ENCODE measurements around the gene CLDN10.

The CLDN10 gene

GRCh38 chr13:95615539-95615938, 63.0 kb downstream of the CLDN10 start:
- Histone ChIP-seq H3K36me3 (ENCODE audit: control insufficient read depth in 1 of 2, insufficient read depth in 2 of 2, low read depth in 1 of 2, low read length in 2 of 2) (peaks cover 49 to 97% of the 10 kb centered on the region in 2 experiments), H3K79me1 (replicated peaks; ENCODE audit: low read length, poor library complexity, severe bottlenecking) (peaks cover 23% of the 10 kb centered on the region), H2BK120ac (ENCODE audit: low read depth, low read length) (no peak overlapping the region), H3K9me3 (ENCODE audit: control insufficient read depth, low read length) (no peaks in the 10 kb centered on the region), H2BK12ac (ENCODE audit: low read length in 2 of 2) (no peak overlapping the region), H3K14ac (ENCODE audit: low read length in 2 of 2) (no peak overlapping the region), H3K4ac (ENCODE audit: low read depth in 1 of 2, low read length in 2 of 2) (no peak overlapping the region), H4K91ac (ENCODE audit: low read length) (no peak overlapping the region), H3K18ac (ENCODE audit: low read depth in 1 of 2, low read length in 2 of 2) (no peak overlapping the region), H3K27ac (ENCODE audit: low read length, poor library complexity, severe bottlenecking) (no peak overlapping the region), H2AFZ (ENCODE audit: low read depth, low read length) (no peak overlapping the region), H3K27me3 (ENCODE audit: control insufficient read depth in 1 of 2, insufficient read depth in 1 of 2, low read length in 2 of 2) (no peaks in the 10 kb centered on the region), H3K4me1 (ENCODE audit: control insufficient read depth, insufficient read depth, low read depth, low read length) (no peaks in the 10 kb centered on the region), H3K4me2 (ENCODE audit: low read length, poor library complexity, severe bottlenecking) (no peak overlapping the region), H3K23ac (ENCODE audit: low read length in 2 of 2) (no peak overlapping the region), H4K8ac (ENCODE audit: low read length) (no peak overlapping the region), H2AK5ac (ENCODE audit: low read length, severe bottlenecking) (no peak overlapping the region), H3K4me3 (ENCODE audit: insufficient read depth in 1 of 2, low read depth in 1 of 2, low read length in 2 of 2) (no peak overlapping the region), H2BK15ac (ENCODE audit: low read depth, poor library complexity, severe bottlenecking) (no peak overlapping the region), H2BK5ac (ENCODE audit: low read depth, low read length, poor library complexity, severe bottlenecking) (no peak overlapping the region), H3K9ac (ENCODE audit: low read length) (no peak overlapping the region)
- DNase-seq: no peak
- WGBS: 98% methylated on average over 3 of the region's 3 CpGs

DNA sequence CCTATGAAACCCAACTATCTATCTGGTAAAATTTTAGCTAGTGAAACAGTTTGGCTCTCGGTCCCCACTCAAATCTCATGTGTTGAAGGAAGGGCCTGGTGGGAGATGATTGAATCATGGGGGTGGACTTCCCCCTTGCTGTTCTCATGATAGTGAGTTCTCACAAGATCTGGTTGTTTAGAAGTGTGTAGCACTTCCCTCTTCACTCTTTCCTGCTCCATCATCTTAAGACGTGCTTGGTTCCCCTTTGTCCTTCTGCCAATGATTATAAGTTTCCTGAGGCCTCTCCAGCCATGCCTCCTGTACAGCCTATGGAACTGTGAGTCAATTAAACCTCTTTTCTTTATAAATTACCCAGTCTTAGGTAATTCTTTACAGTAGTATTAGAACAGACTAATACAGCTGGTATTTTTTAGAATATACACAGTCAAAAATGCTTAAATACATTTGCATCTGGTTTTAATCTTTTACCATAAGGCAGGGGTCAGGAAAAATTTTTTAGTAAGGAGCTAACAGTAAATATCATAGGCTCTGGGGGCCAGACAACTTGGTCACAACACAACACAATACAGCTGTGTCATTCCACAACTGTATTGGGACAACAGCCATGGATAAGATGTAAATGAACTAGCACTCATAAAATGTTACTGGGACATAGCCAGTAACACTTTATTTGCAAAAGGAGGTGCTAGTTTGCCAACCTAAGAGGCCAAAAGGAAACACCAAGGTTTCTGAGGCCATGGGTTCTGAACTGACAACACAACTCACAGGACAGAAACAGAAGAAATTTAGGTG, 67.7 kb downstream of the CLDN10 start:
- Histone ChIP-seq H3K79me1 (replicated peaks; ENCODE audit: low read length, poor library complexity, severe bottlenecking) (peaks cover 21% of the 10 kb centered on the region), H3K4me2 (ENCODE audit: low read length, poor library complexity, severe bottlenecking) (no peak overlapping the region), H2AK5ac (ENCODE audit: low read length, severe bottlenecking) (no peak overlapping the region), H3K4me1 (ENCODE audit: control insufficient read depth, insufficient read depth, low read depth, low read length) (peaks cover 5% of the 10 kb centered on the region), H3K14ac (ENCODE audit: low read length in 2 of 2) (no peak overlapping the region), H3K4ac (ENCODE audit: low read depth in 1 of 2, low read length in 2 of 2) (no peak overlapping the region), H3K18ac (ENCODE audit: low read depth in 1 of 2, low read length in 2 of 2) (no peak overlapping the region), H2BK15ac (ENCODE audit: low read depth, poor library complexity, severe bottlenecking) (no peak overlapping the region), H2BK5ac (ENCODE audit: low read depth, low read length, poor library complexity, severe bottlenecking) (no peak overlapping the region), H3K27me3 (ENCODE audit: control insufficient read depth in 1 of 2, insufficient read depth in 1 of 2, low read length in 2 of 2) (no peaks in the 10 kb centered on the region), H3K9ac (ENCODE audit: low read length) (no peak overlapping the region), H2AFZ (ENCODE audit: low read depth, low read length) (no peak overlapping the region), H3K4me3 (ENCODE audit: insufficient read depth in 1 of 2, low read depth in 1 of 2, low read length in 2 of 2) (no peak overlapping the region), H2BK12ac (ENCODE audit: low read length in 2 of 2) (no peak overlapping the region), H2BK120ac (ENCODE audit: low read depth, low read length) (no peak overlapping the region), H4K91ac (ENCODE audit: low read length) (no peak overlapping the region), H3K27ac (ENCODE audit: low read length, poor library complexity, severe bottlenecking) (no peak overlapping the region), H3K9me3 (ENCODE audit: control insufficient read depth, low read length) (no peaks in the 10 kb centered on the region), H3K36me3 (ENCODE audit: control insufficient read depth in 1 of 2, insufficient read depth in 2 of 2, low read depth in 1 of 2, low read length in 2 of 2) (peaks cover 39 to 98% of the 10 kb centered on the region in 2 experiments), H4K8ac (ENCODE audit: low read length) (no peak overlapping the region), H3K23ac (ENCODE audit: low read length in 2 of 2) (peak overlapping the region in 1 of 2 experiments; percentile 14)
- WGBS: 80% methylated on average over 1 of the region's 2 CpGs
- no peak for DNase-seq

DNA sequence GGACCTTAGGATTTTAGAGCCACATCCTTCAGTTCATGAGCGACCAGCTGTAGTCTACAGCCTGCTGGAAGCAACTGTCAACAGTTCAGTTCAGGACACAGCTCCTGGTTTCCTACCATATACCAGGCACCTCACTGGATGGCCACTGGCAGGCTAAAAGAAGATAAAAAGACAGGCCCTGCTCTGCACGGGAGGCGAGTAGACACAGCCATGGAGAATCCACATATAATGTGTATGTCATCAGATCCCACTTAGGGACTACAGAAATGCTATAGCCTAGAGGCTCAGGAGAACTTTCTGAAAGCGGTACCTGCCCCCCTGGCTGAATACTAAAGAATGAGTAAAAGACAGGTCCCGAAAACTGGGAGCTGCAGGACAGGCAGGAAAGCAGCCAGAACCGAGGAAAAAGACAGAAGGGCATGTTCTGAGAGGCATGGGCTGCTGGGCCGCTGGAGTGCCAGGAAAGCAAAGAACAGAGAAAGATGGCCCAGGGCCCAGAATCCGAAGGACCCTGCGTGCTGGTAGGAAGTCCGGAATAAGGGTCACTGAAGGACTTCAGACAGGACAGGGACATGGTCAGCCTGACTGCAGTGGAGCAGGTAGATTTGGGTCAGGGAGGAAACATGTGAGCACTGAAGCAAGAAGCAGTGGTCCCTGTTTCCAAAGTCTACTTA, 68.4 kb downstream of the CLDN10 start:
- Histone ChIP-seq H2BK120ac (ENCODE audit: low read depth, low read length) (no peak overlapping the region), H3K27ac (ENCODE audit: low read length, poor library complexity, severe bottlenecking) (no peak overlapping the region), H3K4me2 (ENCODE audit: low read length, poor library complexity, severe bottlenecking) (no peak overlapping the region), H3K27me3 (ENCODE audit: control insufficient read depth in 1 of 2, insufficient read depth in 1 of 2, low read length in 2 of 2) (no peaks in the 10 kb centered on the region), H3K18ac (ENCODE audit: low read depth in 1 of 2, low read length in 2 of 2) (no peak overlapping the region), H3K23ac (ENCODE audit: low read length in 2 of 2) (peak overlapping the region in 1 of 2 experiments; percentile 14), H2BK12ac (ENCODE audit: low read length in 2 of 2) (no peak overlapping the region), H3K4me1 (ENCODE audit: control insufficient read depth, insufficient read depth, low read depth, low read length) (peaks cover 5% of the 10 kb centered on the region), H2BK15ac (ENCODE audit: low read depth, poor library complexity, severe bottlenecking) (no peak overlapping the region), H2BK5ac (ENCODE audit: low read depth, low read length, poor library complexity, severe bottlenecking) (no peak overlapping the region), H4K8ac (ENCODE audit: low read length) (no peak overlapping the region), H3K4me3 (ENCODE audit: insufficient read depth in 1 of 2, low read depth in 1 of 2, low read length in 2 of 2) (no peak overlapping the region), H2AK5ac (ENCODE audit: low read length, severe bottlenecking) (peak overlapping the region; percentile 15), H3K9me3 (ENCODE audit: control insufficient read depth, low read length) (no peaks in the 10 kb centered on the region), H2AFZ (ENCODE audit: low read depth, low read length) (no peak overlapping the region), H4K91ac (ENCODE audit: low read length) (no peak overlapping the region), H3K4ac (ENCODE audit: low read depth in 1 of 2, low read length in 2 of 2) (no peak overlapping the region), H3K79me1 (replicated peaks; ENCODE audit: low read length, poor library complexity, severe bottlenecking) (peaks cover 20% of the 10 kb centered on the region), H3K36me3 (ENCODE audit: control insufficient read depth in 1 of 2, insufficient read depth in 2 of 2, low read depth in 1 of 2, low read length in 2 of 2) (peaks cover 32 to 95% of the 10 kb centered on the region in 2 experiments), H3K14ac (ENCODE audit: low read length in 2 of 2) (no peak overlapping the region), H3K9ac (ENCODE audit: low read length) (no peak overlapping the region)
- 94% methylated on average over 10 of the region's 10 CpGs for WGBS
- DNase-seq: no peak

DNA sequence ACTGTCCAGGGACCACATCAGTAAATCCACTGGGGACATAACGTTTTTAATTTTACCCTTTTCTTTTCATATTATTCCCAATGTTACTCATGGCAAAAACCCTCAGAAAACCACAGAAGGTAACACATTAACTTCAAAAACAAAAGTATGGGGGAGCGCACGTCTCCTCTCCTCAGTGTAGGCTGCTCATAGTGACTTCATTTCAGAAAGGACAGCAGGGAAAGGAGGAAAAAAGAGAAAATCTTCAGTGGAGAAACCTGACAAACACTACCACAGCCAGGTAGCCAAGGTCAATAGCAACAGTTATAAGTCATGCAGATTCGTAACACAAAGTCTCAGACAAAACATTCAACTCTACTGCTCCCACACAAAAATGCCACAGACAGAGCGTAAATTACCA, 70.6 kb downstream of the CLDN10 start:
- WGBS: 56% methylated on average over 5 of the region's 5 CpGs
- Histone ChIP-seq H3K23ac (ENCODE audit: low read length in 2 of 2) (no peak overlapping the region), H2BK15ac (ENCODE audit: low read depth, poor library complexity, severe bottlenecking) (no peak overlapping the region), H3K4ac (ENCODE audit: low read depth in 1 of 2, low read length in 2 of 2) (no peak overlapping the region), H3K9ac (ENCODE audit: low read length) (no peak overlapping the region), H3K27me3 (ENCODE audit: control insufficient read depth in 1 of 2, insufficient read depth in 1 of 2, low read length in 2 of 2) (no peaks in the 10 kb centered on the region), H3K9me3 (ENCODE audit: control insufficient read depth, low read length) (no peaks in the 10 kb centered on the region), H4K91ac (ENCODE audit: low read length) (no peak overlapping the region), H3K18ac (ENCODE audit: low read depth in 1 of 2, low read length in 2 of 2) (no peak overlapping the region), H2AFZ (ENCODE audit: low read depth, low read length) (no peak overlapping the region), H3K79me1 (replicated peaks; ENCODE audit: low read length, poor library complexity, severe bottlenecking) (peaks cover 14% of the 10 kb centered on the region), H3K27ac (ENCODE audit: low read length, poor library complexity, severe bottlenecking) (peak overlapping the region; percentile 91), H3K4me3 (ENCODE audit: insufficient read depth in 1 of 2, low read depth in 1 of 2, low read length in 2 of 2) (no peak overlapping the region), H3K4me2 (ENCODE audit: low read length, poor library complexity, severe bottlenecking) (peak overlapping the region; percentile 44), H3K14ac (ENCODE audit: low read length in 2 of 2) (no peak overlapping the region), H4K8ac (ENCODE audit: low read length) (no peak overlapping the region), H2BK5ac (ENCODE audit: low read depth, low read length, poor library complexity, severe bottlenecking) (peak overlapping the region; percentile 37), H2BK120ac (ENCODE audit: low read depth, low read length) (no peak overlapping the region), H3K4me1 (ENCODE audit: control insufficient read depth, insufficient read depth, low read depth, low read length) (peaks cover 7% of the 10 kb centered on the region), H3K36me3 (ENCODE audit: control insufficient read depth in 1 of 2, insufficient read depth in 2 of 2, low read depth in 1 of 2, low read length in 2 of 2) (peaks cover 16 to 93% of the 10 kb centered on the region in 2 experiments), H2BK12ac (ENCODE audit: low read length in 2 of 2) (no peak overlapping the region), H2AK5ac (ENCODE audit: low read length, severe bottlenecking) (no peak overlapping the region)
- no peak for DNase-seq
